Activated naive CD4-positive, alpha-beta T cell treated with anti-CD3 and anti-CD28 coated beads, Interleukin-2, amount 50 U/mL, for 16 hours (primary cell): ENCODE results near the gene IKZF1.

Source experiments
- DNase-seq: peaks from one replicate; pipeline ENCODE4 v3.0.0-alpha.2; 2020

Gene IKZF1

GRCh38 chr7:50382455-50382854, 77.9 kb downstream of the IKZF1 start:
- no peak for DNase-seq

GRCh38 chr7:50387351-50387750, 82.8 kb downstream of the IKZF1 start:
- no peak for DNase-seq

- DNase-seq: peak; percentile 37
Observed at GRCh38 chr7:50389961-50390360, 85.4 kb downstream of the IKZF1 start.

DNA sequence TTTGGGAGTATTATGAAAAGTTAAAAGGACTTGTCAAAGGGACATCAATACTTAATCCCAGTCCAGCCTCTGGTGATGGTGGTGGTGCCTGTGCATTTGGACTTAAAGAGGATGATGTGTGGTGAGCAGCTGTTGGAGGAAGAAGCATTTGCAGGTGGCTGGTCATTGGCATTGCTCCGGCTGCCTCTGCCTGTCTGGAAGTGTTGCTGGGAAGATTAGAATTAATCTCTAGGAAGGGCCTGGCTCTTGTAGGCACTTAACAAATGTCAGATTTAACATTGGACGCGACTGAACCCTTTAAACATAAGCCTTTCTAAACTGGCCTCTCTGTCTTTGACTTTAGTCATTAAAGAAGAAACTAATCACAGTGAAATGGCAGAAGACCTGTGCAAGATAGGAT, 86.9 kb downstream of the IKZF1 start:
- DNase-seq: no peak

DNA sequence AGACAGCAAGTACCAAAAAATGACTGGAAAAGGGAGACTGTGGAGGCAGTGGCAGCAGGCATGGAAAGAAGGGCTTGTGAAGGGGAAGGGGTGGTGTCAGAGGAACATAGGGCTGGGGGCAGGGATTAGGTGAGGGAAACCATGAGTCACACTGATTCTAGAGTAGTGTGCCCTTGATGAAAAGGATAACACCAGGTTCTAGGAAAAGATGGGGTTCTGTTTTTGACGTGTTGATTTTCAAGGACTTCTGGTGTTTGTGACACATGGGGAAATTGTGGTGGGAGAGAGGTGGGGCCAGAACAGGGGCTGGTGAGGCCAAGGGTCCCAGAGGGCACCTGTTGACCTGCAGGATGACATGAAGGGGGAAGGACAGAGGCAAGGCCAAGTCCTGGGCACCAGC, 88.6 kb downstream of the IKZF1 start:
- peak; percentile 59 for DNase-seq

GRCh38 chr7:50393547-50394252, 89.2 kb downstream of the IKZF1 start:
- DNase-seq: no peak

DNA sequence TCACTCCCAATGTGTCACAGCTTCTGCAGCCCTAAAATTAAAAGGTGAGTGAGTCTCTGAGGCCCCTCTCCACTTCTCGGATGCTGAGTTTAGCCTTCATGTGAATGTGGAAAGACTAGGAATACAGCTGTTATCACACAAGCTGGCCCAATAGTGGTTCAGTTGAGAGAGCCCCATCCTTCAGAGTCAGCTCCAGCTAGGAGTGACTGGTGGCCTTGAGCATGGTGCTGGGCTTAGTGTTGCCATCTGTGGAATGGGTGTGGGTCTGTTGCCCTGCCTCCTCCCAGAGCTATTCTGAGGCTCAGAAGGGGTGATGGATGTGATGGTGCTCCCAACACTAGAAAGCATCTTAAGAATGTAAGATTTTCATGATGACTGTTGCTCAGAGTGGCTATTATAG, 89.8 kb downstream of the IKZF1 start:
- DNase-seq: no peak

- DNase-seq: no peak
Observed at GRCh38 chr7:50396856-50397255, 92.3 kb downstream of the IKZF1 start.

GRCh38 chr7:50397320-50397970, 92.9 kb downstream of the IKZF1 start:
- no peak for DNase-seq

GRCh38 chr7:50397971-50398324, 93.4 kb downstream of the IKZF1 start:
- no peak for DNase-seq

GRCh38 chr7:50399206-50399605, 94.7 kb downstream of the IKZF1 start:
- DNase-seq: no peak

GRCh38 chr7:50399635-50400034, 95.1 kb downstream of the IKZF1 start:
- no peak for DNase-seq

DNA sequence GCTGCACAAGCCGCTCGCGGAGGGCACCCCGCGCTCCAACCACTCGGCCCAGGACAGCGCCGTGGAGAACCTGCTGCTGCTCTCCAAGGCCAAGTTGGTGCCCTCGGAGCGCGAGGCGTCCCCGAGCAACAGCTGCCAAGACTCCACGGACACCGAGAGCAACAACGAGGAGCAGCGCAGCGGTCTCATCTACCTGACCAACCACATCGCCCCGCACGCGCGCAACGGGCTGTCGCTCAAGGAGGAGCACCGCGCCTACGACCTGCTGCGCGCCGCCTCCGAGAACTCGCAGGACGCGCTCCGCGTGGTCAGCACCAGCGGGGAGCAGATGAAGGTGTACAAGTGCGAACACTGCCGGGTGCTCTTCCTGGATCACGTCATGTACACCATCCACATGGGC, 95.6 kb downstream of the IKZF1 start:
- DNase-seq: no peak

- DNase-seq: no peak
Observed at GRCh38 chr7:50404392-50404791, 99.9 kb downstream of the IKZF1 start.

DNA sequence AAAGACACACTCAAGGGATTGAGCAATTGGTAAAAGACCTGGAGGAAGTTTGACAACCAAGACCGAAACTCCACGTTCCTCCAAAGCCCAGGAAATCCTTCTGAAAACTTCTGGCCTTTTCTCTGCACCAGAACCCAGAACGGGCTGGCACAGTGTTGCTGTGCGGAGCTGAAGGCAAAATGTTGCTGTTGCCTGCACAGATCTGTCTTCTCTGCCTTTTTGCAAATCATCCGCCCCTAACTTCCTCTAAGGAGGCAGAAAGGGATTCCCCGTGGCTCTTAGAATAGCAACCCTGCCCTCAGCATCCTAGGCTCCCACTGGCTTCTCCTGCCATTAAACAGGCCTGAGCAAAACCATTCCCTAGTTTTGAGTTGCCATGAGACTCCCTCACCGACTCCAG, 100.7 kb downstream of the IKZF1 start:
- DNase-seq: no peak

GRCh38 chr7:50406935-50407334, 102.4 kb downstream of the IKZF1 start:
- no peak for DNase-seq

DNA sequence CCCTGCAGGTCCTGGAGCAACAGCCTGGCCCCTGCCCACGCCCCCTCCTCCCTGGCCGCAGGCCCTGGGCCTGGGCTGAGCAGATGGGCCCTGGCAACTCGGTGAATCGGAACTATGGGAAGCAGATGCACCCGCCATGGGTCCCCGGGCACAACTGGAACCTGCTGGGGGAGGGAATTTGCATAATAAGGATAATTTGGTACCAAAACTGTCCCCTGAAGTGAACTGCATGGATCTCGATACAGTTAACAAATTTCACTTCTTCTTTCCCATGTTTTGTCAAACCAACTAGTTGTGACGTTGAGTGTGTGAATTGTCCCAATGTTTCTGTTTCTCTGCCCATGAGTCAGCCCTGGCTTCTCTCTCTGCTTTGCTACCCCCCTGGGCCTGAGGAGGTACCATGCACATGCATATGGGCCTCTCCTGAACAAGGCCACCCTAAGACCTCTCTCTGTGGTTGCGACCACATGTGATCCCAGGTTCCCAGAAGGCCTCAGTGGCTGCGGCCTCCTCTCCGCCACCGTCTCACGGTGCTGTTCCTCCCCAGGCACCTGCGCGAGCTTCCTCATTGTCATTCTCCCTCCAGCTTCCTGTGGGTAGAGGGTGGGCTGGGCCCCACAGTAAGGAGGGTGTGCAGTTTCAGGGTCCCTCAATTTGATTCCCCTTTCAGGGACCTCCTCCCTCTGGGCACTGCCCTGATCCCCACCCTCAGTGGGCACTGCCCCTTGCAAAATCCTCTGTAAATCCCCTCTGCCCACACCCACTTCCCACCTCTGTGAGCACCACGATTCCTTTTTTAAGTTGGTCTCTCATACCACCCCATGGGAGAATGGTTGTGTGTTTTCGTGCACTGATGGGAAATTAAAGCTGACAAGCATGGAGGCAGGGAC, 105.6 kb downstream of the IKZF1 start:
- no peak for DNase-seq

- no peak for DNase-seq
Observed at GRCh38 chr7:50411332-50411731, 106.8 kb downstream of the IKZF1 start.

DNA sequence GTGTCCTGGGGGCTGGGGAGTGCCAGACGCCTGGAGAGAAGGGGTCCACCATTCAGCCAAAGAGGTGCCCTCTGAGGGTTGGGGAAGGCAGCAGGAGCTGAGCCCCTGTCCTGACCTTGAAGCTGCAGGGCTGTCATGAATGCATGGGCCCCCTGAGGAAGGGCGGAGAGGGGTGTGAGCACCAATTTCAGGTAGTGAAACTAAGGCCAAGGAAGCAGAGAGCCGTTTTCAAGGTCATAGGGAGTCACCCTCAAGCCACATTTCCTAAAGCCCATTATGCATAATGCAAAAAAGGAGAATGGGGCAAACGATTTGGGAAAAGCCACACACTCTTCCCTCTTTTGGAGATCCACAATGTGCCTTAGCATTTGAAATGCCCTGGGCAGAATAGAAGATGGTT, 108.5 kb downstream of the IKZF1 start:
- DNase-seq: no peak

DNA sequence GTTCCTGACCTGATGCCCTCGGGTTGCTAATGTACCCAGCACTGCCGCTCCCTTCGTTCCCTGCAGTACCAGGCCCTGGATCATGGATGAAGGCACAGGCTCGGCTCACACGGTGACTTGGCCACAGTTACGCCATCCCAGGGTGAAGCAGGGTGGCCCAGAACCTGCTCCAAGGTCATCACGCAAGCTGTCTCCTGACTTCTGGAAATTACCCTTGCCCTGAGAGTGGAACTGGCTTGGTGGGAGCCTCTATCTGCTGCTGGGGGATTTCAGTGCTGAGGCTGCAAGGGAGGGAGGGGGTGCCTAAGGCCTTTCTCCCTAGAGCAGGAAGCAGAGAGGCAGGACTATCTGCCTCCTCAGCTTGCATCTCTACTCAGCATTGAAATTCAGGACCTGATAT, 109.0 kb downstream of the IKZF1 start:
- no peak for DNase-seq

DNA sequence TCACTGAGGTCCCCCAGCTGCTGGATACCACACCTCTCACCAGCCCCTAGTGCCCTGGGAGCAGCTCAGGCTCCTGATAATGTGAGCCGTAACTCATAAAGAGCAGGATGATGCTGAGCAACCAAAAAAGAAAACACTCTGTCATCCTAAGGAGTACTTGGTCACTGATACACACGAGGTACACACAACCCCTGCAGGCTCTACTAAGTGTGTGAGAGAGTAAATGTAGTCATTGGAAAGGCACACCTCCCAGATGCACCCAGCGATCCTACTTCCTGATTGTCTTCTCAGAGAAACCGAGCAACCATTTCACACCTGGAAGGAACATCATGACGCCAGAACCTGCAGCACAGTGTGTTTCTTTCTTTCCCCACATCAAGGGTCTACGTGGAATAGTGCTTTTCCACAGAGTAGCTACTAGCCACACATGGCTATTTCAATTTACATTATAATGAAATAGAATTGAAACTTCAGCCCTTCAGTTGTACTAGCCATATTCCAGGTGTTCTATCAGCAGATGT, 111.4 kb downstream of the IKZF1 start:
- DNase-seq: no peak

DNA sequence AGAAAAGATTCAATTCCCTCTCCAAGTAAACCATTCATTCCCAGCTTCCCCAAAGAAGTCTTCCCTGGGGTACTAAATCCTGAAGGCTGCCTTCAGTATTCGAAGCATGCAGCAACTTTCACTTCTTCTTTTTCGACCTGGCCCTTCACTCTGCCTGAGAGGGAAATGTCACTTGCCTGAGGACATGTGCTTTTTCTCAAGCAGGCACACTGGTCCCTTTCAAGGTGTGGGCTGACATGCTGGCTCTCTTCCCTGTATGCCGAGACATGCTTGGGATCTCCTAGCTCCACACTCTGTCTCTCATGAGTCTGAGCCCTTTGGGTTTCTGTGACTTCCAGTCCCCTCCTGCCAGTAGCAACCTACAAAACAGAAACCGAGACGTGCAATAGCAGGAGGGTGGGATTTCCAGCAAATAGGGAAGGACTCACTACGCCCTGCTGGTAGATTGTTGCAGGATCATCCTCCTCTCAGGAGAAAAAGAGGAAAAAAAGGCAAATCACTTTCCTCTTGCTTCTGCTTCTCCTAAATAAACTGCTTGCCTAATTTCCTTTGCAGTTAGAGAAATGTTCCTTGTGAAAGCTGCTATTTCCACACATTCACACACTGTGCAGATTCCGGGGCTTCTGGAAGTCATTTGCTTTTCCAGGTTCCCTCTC, 112.1 kb downstream of the IKZF1 start:
- DNase-seq: no peak

- DNase-seq: peak; percentile 70
Observed at GRCh38 chr7:50418086-50418515, 113.6 kb downstream of the IKZF1 start.
